ENCODE results near the gene GPR21. TPM values are rescaled to one million over a fixed set of nuclear protein-coding genes. Genes with fewer than 3 reads are reported as not detected.

The GPR21 gene
- total RNA-seq, 1 donor from 2014 or later: not detected

GRCh38 chr9:123033864-123034601, 566 bp downstream of the GPR21 start:
- peak; percentile 95 for DNase-seq (ENCODE audit: low read depth)

DNA sequence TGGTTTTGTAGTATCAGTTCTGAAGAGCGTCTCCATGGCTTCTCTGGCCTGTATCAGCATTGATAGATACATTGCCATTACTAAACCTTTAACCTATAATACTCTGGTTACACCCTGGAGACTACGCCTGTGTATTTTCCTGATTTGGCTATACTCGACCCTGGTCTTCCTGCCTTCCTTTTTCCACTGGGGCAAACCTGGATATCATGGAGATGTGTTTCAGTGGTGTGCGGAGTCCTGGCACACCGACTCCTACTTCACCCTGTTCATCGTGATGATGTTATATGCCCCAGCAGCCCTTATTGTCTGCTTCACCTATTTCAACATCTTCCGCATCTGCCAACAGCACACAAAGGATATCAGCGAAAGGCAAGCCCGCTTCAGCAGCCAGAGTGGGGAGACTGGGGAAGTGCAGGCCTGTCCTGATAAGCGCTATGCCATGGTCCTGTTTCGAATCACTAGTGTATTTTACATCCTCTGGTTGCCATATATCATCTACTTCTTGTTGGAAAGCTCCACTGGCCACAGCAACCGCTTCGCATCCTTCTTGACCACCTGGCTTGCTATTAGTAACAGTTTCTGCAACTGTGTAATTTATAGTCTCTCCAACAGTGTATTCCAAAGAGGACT, 1.5 kb downstream of the GPR21 start:
- no peak for DNase-seq (ENCODE audit: low read depth)

GRCh38 chr9:123035791-123036190, 2.3 kb downstream of the GPR21 start:
- DNase-seq (ENCODE audit: low read depth): no peak

DNA sequence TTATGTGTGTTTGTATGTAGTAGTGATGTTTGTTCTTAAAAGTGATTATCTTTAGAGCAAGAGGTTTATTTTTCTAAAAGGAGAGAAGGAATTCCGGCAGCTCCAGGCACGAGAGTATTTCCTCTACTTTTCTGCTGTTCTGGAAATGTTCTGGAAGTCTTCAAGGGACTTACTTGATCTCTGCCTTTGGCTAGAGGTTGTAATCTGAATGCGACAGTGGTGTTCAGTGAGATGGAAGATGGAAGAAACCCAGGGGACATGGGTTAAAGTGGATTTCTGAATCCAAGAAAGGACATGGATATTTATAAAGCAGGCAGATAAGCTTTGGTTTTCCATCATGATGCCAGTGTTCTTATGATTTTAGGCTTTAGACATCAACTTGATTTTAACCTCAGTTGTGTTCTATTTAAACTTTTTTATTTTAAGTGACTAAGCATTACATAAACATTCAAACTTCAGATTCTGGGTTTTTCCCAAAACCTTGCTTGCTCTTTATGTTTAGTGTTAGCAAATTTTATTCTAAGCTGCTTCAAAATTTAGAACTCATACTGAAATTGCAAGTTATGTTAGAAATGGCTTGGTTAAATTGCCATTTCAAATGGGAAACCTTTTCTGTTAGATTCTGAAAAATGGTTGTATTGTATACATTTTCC, 3.6 kb downstream of the GPR21 start:
- DNase-seq (ENCODE audit: low read depth): no peak

GRCh38 chr9:123039617-123040219, 6.3 kb downstream of the GPR21 start:
- DNase-seq (ENCODE audit: low read depth): no peak

GRCh38 chr9:123040801-123041200, 7.3 kb downstream of the GPR21 start:
- no peak for DNase-seq (ENCODE audit: low read depth)

DNA sequence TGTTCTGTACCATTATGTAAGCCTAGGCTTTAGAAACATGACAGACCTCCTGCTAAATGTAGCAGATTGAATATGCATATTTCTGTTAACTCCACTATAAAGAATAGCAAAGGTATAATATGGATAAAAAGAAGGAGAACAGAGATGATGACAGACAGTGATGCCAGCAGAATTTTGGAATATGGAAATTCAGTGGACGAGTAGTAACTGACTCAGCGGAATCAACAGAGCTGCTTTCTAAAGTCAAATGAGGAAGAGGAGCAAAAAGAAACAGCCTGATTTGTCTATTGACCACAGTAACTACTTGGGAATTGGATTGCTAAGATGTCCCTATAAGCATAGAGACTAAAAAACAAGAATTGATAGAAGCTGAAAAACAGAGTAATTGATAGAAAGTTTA, 8.0 kb downstream of the GPR21 start:
- DNase-seq (ENCODE audit: low read depth): no peak

- no peak for DNase-seq (ENCODE audit: low read depth)
These were observed 9.8 kb downstream of the GPR21 start for GRCh38 chr9:123043081-123043939.

DNA sequence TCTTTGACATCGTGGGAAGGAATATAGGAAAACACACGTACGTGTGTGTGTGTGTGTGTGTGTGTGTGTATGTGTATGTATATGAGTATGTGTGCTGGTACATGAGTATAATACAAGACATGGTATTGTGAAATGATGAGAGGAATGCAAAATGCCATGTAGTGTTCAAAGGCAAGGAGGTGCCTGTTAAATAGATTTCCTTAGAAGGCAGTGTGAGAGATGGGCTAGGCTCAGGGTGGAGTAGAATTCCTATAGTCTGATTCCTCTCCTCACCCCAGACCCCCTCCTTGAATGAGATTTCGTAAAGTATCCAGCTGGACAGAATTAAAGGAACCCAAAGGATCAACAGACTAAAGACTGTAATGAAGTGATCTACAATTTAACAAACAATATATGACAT, 11.1 kb downstream of the GPR21 start:
- DNase-seq (ENCODE audit: low read depth): no peak

- DNase-seq (ENCODE audit: low read depth): no peak
These were observed 13.1 kb downstream of the GPR21 start for GRCh38 chr9:123046406-123047195.

GRCh38 chr9:123048748-123049147, 15.3 kb downstream of the GPR21 start:
- DNase-seq (ENCODE audit: low read depth): peak; percentile 63

GRCh38 chr9:123049589-123050222, 16.2 kb downstream of the GPR21 start:
- DNase-seq (ENCODE audit: low read depth): peak; percentile 73

- DNase-seq (ENCODE audit: low read depth): no peak
These were observed 19.6 kb downstream of the GPR21 start for GRCh38 chr9:123053046-123053445.

DNA sequence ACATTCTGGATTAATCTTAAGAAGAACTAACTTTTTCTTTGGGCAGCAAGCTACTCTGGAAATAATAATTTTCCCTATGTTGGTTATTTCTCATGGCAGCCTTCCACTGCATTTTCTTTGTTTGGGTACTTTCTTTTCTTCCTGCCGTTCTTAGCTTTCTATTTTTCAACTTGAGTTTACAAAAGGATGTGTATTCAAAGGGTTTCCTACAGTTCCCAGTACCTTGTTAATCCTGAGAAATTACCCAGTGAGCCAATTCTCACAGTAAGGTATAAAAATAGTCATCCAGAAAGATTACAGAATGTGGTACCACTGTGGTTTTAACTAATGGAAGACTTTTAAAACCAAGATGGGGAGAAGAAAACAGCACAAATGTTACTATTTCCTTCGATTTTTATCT, 20.2 kb downstream of the GPR21 start:
- no peak for DNase-seq (ENCODE audit: low read depth)

- DNase-seq (ENCODE audit: low read depth): no peak
These were observed 25.4 kb downstream of the GPR21 start for GRCh38 chr9:123058834-123059233.

- no peak for DNase-seq (ENCODE audit: low read depth)
These were observed 26.2 kb downstream of the GPR21 start for GRCh38 chr9:123059472-123060220.

- no peak for DNase-seq (ENCODE audit: low read depth)
These were observed 27.7 kb downstream of the GPR21 start for GRCh38 chr9:123061216-123061615.

GRCh38 chr9:123062351-123063176, 29.1 kb downstream of the GPR21 start:
- peak; percentile 33 for DNase-seq (ENCODE audit: low read depth)
